Lung (tissue), 12 donors: ENCODE results near the gene H1-8. TPM values are rescaled to one million over a fixed set of nuclear protein-coding genes. Genes with fewer than 3 reads are reported as not detected.

ENCODE experiments used
- ATAC-seq: fragments of 200-7000 bp; cut with Tn5 transposase; one replicate; pipeline ENCODE4 v1.9.1; 2020; ENCODE audit warnings: moderate number of reproducible peaks; ENCODE audit not compliant: insufficient read depth, low FRiP score
- DNase-seq, 3 donors: peaks; one replicate each; pipeline ENCODE4 v3.0.0-alpha.2; 2013 to 2017
- H3K27ac ChIP-seq, 2 donors: one replicate each; pipeline ENCODE4 v1.5.1; 2013; ENCODE audit warnings: mild to moderate bottlenecking in 2 of 2, moderate library complexity in 2 of 2, control low read depth in 1 of 2, inconsistent platforms in 1 of 2, low read depth in 1 of 2, low read length in 1 of 2
- H3K27me3 ChIP-seq, 3 donors: one replicate each; pipeline ENCODE4 v1.5.1; 2013; ENCODE audit warnings: low read length in 2 of 3; ENCODE audit not compliant: control insufficient read depth in 3 of 3, insufficient read depth in 3 of 3
- H3K36me3 ChIP-seq, 4 donors: one replicate each; pipeline ENCODE4 v1.5.1; 2013; ENCODE audit warnings: low read length in 4 of 4, mild to moderate bottlenecking in 1 of 4, moderate library complexity in 1 of 4; ENCODE audit not compliant: control insufficient read depth in 4 of 4, insufficient read depth in 4 of 4
- H3K4me1 ChIP-seq, 5 donors: one replicate each; pipeline ENCODE4 v1.5.1; 2013; ENCODE audit warnings: low read length in 5 of 5, mild to moderate bottlenecking in 2 of 5, moderate library complexity in 1 of 5; ENCODE audit not compliant: control insufficient read depth in 5 of 5, insufficient read depth in 5 of 5
- H3K4me3 ChIP-seq: one replicate; pipeline ENCODE4 v1.5.1; 2013; ENCODE audit warnings: mild to moderate bottlenecking, control low read depth, moderate library complexity
- H3K9ac ChIP-seq, 2 donors: one replicate each; pipeline ENCODE4 v1.5.1; 2013; ENCODE audit warnings: low read length in 2 of 2, control low read depth in 1 of 2; ENCODE audit not compliant: insufficient read depth in 1 of 2
- H3K9me3 ChIP-seq, 4 donors: one replicate each; pipeline ENCODE4 v1.5.1; 2013; ENCODE audit warnings: low read length in 3 of 4, mild to moderate bottlenecking in 1 of 4, moderate library complexity in 1 of 4; ENCODE audit not compliant: control insufficient read depth in 4 of 4, insufficient read depth in 3 of 4
- CTCF ChIP-seq: IDR thresholded peaks from 2 replicates; pipeline ENCODE4 v1.5.1; 2012; ENCODE audit warnings: mild to moderate bottlenecking; ENCODE audit errors: control extremely low read depth, extremely low read depth
- WGBS, 2 donors: extraction: QIAGEN DNeasy Blood & Tissue Kit; methylation state at CpG; one replicate each; pipeline ENCODE4 v1.1.7; 2013; 5-methylcytosine and 5-hydroxymethylcytosine counted together
- polyA plus RNA-seq, 2 donors: library from polyadenylated mRNA; stranded (reverse); fragments of 200-250 nt; gene quantifications; one replicate each; pipeline ENCODE4 v1.2.1, GENCODE V29; 2013
- total RNA-seq, 2 donors: library from RNA; depleted of rRNA in 1 of 2; stranded (reverse); fragments of >200 nt in 1 of 2; gene quantifications; one replicate each; pipeline ENCODE4 v1.2.1, GENCODE V29; 2014 to 2021
- donor health status: control.
- donor health status: control.
- donor health status: Bipolar disorder and iron deficiency.
- donor health status: healthy.
- donor health status: DM: yes; HTN: yes; CAD: no.

H1-8 gene
- total and polyA plus RNA-seq, 4 donors = not detected

- no peaks in the 10 kb centered on the region for H3K9me3 ChIP-seq
- 95 to 96% methylated on average over 24 of the region's 24 CpGs for WGBS, 2 donors
- H3K4me1 ChIP-seq = peaks cover 0 to 13% (median 5%) of the 10 kb centered on the region in 5 donors
- H3K9ac ChIP-seq = no peak overlapping the region
- TF ChIP-seq CTCF = no peak
- H3K4me3 ChIP-seq = no peak overlapping the region
- peaks cover 0 to 83% (median 22%) of the 10 kb centered on the region in 4 donors for H3K36me3 ChIP-seq
- no peaks in the 10 kb centered on the region for H3K27me3 ChIP-seq
- DNase-seq (no peak), ATAC-seq (no peak)
- no peak overlapping the region for H3K27ac ChIP-seq
These were observed 31.2 kb downstream of the H1-8 start for GRCh38 chr3:129574206-129574605.

- 89% methylated on average over 19 of the region's 19 CpGs for WGBS, 2 donors
- TF ChIP-seq CTCF = no peak
- Histone ChIP-seq H3K4me3 (no peak overlapping the region), H3K9ac (no peak overlapping the region), H3K9me3 (no peaks in the 10 kb centered on the region), H3K4me1 (peaks cover 0 to 17% (median 5%) of the 10 kb centered on the region in 5 donors), H3K36me3 (peaks cover 0 to 83% (median 17%) of the 10 kb centered on the region in 4 donors), H3K27me3 (no peaks in the 10 kb centered on the region), H3K27ac (no peak overlapping the region)
- DNase-seq = no peak
- ATAC-seq = no peak
These were observed 32.4 kb downstream of the H1-8 start for GRCh38 chr3:129575233-129575996.

- no peaks in the 10 kb centered on the region for H3K9me3 ChIP-seq
- H3K4me1 ChIP-seq = peaks cover 0 to 19% (median 5%) of the 10 kb centered on the region in 5 donors
- no peak overlapping the region for H3K4me3 ChIP-seq
- peak overlapping the region in 1 of 2 donors; percentile 75 for H3K27ac ChIP-seq
- H3K36me3 ChIP-seq = peaks cover 0 to 83% (median 15%) of the 10 kb centered on the region in 4 donors
- no peaks in the 10 kb centered on the region for H3K27me3 ChIP-seq
- DNase-seq (no peak), ATAC-seq (no peak)
- TF ChIP-seq CTCF = no peak
- WGBS, 2 donors = 89 to 90% methylated on average over 10 of the region's 10 CpGs
- no peak overlapping the region for H3K9ac ChIP-seq
These were observed 33.0 kb downstream of the H1-8 start for GRCh38 chr3:129575997-129576384.
